A549 (cell line): ENCODE results near the gene SPEF1. TPM values are rescaled to one million over a fixed set of nuclear protein-coding genes. Genes with fewer than 3 reads are reported as not detected.
"Not testable (repeated sequence)": the region's sequence is repeated elsewhere in the genome, so short reads cannot be mapped to it uniquely, and the experiment has no call there.

Experiments
- ATAC-seq, 2 experiments: fragments of 200-7000 bp in 1 of 2; fragments of >200 bp in 1 of 2; cut with Nextera tagmentation in 1 of 2; cut with Tn5 transposase in 1 of 2; 3 replicates each; pipeline versions ENCODE4 v1.8.0 to v1.9.1; 2018 to 2020; ENCODE audit warnings: mild to moderate bottlenecking in 1 of 2, moderate library complexity in 1 of 2
- CTCF ChIA-PET: fragments of 300-600 bp; sonication (Branson Sonifier 250); formaldehyde crosslinking; extraction: SDS; loops from one replicate; lab custom pipeline; 2021; ENCODE audit warnings: antibody characterized with exemption, inconsistent platforms; lab: Yijun Ruan, JAX
- POLR2A ChIA-PET: fragments of 350-600 bp; formaldehyde crosslinking; extraction: SDS; loops from one replicate; lab custom pipeline; 2021; ENCODE audit warnings: antibody characterized with exemption, inconsistent platforms; lab: Yijun Ruan, JAX
- DNase-seq, 2 experiments: peaks; one replicate each; pipeline versions ENCODE4 v3.0.0 to v3.0.0-alpha.2; 2011 to 2016; ENCODE audit warnings: low read depth in 1 of 2, low spot score in 1 of 2
- FAIRE-seq: peaks from 2 replicates; lab custom pipeline; 2011; peaks lifted over from hg19 to GRCh38; lab: Jason Lieb, UNC
- H3K27ac ChIP-seq, 2 experiments: fragments of >200 bp; sonication (Bioruptor Twin); formaldehyde crosslinking; 3 replicates each; pipeline ENCODE4 v1.5.1; 2016 to 2017
- H3K4me1 ChIP-seq: fragments of >200 bp; sonication (Bioruptor Twin); formaldehyde crosslinking; 3 replicates; pipeline ENCODE4 v1.6.1; 2016
- H3K4me2 ChIP-seq: fragments of >200 bp; sonication (Bioruptor Twin); formaldehyde crosslinking; 3 replicates; pipeline ENCODE4 v1.6.1; 2016
- H3K4me3 ChIP-seq: fragments of >200 bp; sonication (Bioruptor Twin); formaldehyde crosslinking; 3 replicates; pipeline ENCODE4 v1.5.1; 2016
- H3K9me3 ChIP-seq: fragments of >200 bp; sonication (Bioruptor Twin); formaldehyde crosslinking; 3 replicates; pipeline ENCODE4 v1.6.1; 2016
- ATOH8 ChIP-seq: fragments of 250-450 bp; sonication (Bioruptor Pico); IDR thresholded peaks from 2 replicates; pipeline ENCODE4 v1.5.0; 2020; ENCODE audit warnings: low read depth, mild to moderate bottlenecking, moderate library complexity
- CBX8 ChIP-seq: fragments of 200-600 bp; sonication (generic); IDR thresholded peaks from 2 replicates; pipeline ENCODE4 v1.6.1; 2016
- CTCF ChIP-seq: fragments of >200 bp; sonication (Bioruptor Twin); formaldehyde crosslinking; IDR thresholded peaks from 3 replicates; pipeline ENCODE4 v1.5.1; 2016
- EHF ChIP-seq: fragments of 250-450 bp; sonication (Bioruptor Pico); IDR thresholded peaks from 2 replicates; pipeline ENCODE4 v1.5.0; 2020; ENCODE audit warnings: mild to moderate bottlenecking
- ELK1 ChIP-seq: fragments of 150-350 bp; IDR thresholded peaks from 2 replicates; pipeline ENCODE4 v1.6.1; 2014; ENCODE audit warnings: low read depth, mild to moderate bottlenecking, low read length
- ESRRA ChIP-seq: fragments of 150-350 bp; IDR thresholded peaks from 2 replicates; pipeline ENCODE4 v1.6.1; 2014; ENCODE audit warnings: mild to moderate bottlenecking, low read length, borderline replicate concordance
- FOSL2 ChIP-seq, 2 experiments: fragments of 450-650 bp in 1 of 2; fragments of >200 bp in 1 of 2; sonication (Bioruptor Twin) in 1 of 2; formaldehyde crosslinking; IDR thresholded peaks; 2 replicates each; pipeline versions ENCODE4 v1.5.0 to v1.6.1; 2016 to 2020; ENCODE audit warnings: mild to moderate bottlenecking in 1 of 2, moderate library complexity in 1 of 2
- HMGXB4 ChIP-seq: fragments of 250-450 bp; sonication (Bioruptor Pico); IDR thresholded peaks from 2 replicates; pipeline ENCODE4 v1.5.0; 2021; ENCODE audit warnings: mild to moderate bottlenecking, moderate library complexity, borderline replicate concordance
- HOXB5 ChIP-seq: fragments of 250-450 bp; sonication (Bioruptor Pico); IDR thresholded peaks from 2 replicates; pipeline ENCODE4 v1.5.0; 2020; ENCODE audit warnings: mild to moderate bottlenecking, moderate library complexity
- KDM1A ChIP-seq: fragments of 200-600 bp; sonication (generic); IDR thresholded peaks from 2 replicates; pipeline ENCODE4 v1.6.1; 2016; ENCODE audit warnings: low read depth, mild to moderate bottlenecking
- NR3C1 ChIP-seq: fragments of >200 bp; sonication (Bioruptor Twin); formaldehyde crosslinking; IDR thresholded peaks from 3 replicates; pipeline ENCODE4 v1.6.1; 2017
- POLR2A ChIP-seq: IDR thresholded peaks from 2 replicates; pipeline ENCODE4 v1.6.1; 2012; ENCODE audit warnings: mild to moderate bottlenecking, low read length
- REST ChIP-seq: fragments of 200-600 bp; sonication (generic); IDR thresholded peaks from 2 replicates; pipeline ENCODE4 v1.6.1; 2016; ENCODE audit warnings: antibody characterized with exemption, mild to moderate bottlenecking, moderate library complexity
- RNF2 ChIP-seq: fragments of 200-600 bp; sonication (generic); IDR thresholded peaks from 2 replicates; pipeline ENCODE4 v1.6.1; 2016; ENCODE audit warnings: low read depth, mild to moderate bottlenecking, antibody characterized with exemption, moderate library complexity, borderline replicate concordance
- SMC3 ChIP-seq: fragments of >200 bp; sonication (Bioruptor Twin); formaldehyde crosslinking; IDR thresholded peaks from 3 replicates; pipeline ENCODE4 v1.6.1; 2018; ENCODE audit warnings: inconsistent platforms
- ZC3H11A ChIP-seq: fragments of 450-650 bp; IDR thresholded peaks from 2 replicates; pipeline ENCODE4 v1.6.1; 2014; ENCODE audit warnings: antibody characterized with exemption, mild to moderate bottlenecking
- ZFP36 ChIP-seq: fragments of 450-650 bp; IDR thresholded peaks from 2 replicates; pipeline ENCODE4 v1.6.1; 2014; ENCODE audit warnings: borderline replicate concordance; ENCODE audit not compliant: partially characterized antibody
- WGBS: methylation state at CpG from one replicate; pipeline ENCODE4 v1.1.6; 2017; ENCODE audit errors: missing lambda C conversion rate; 5-methylcytosine and 5-hydroxymethylcytosine counted together
- polyA plus RNA-seq, 4 experiments: library from polyadenylated mRNA; depleted of rRNA in 3 of 4; stranded (reverse); fragments of >200 nt; fragmentation: RNase III in 1 of 4; extraction: RNeasy Plus Mini Kit Qiagen cat#74134 plus additional on column Dnase treatment in 1 of 4; gene quantifications; 2 replicates in 3 of 4; 3 replicates in 1 of 4; pipeline ENCODE4 v1.2.3, GENCODE V29; 2011 to 2017

SPEF1 gene
- polyA plus RNA-seq, 2 of the 4 experiments (the other 2 are of a cell fraction), result 0.41 to 1.3 TPM

- TF ChIP-seq ATOH8 (CRISPR knock-in tag), result no peak
Measured at GRCh38 chr20:3794701-3795420, 13.6 kb upstream of the SPEF1 start (continued).

GRCh38 chr20:3794168-3794567 is 12.9 kb upstream of the SPEF1 start:
- not testable (repeated sequence) for ATAC-seq, DNase-seq, H3K4me2 ChIP-seq, H3K4me3 ChIP-seq, FAIRE-seq, H3K9me3 ChIP-seq
- peak overlapping the region in 1 of 2 experiments; percentile 98; a peak in 2 of 6 replicates for H3K27ac ChIP-seq
- H3K4me1 ChIP-seq, result peaks cover 21% of the 10 kb centered on the region
- CTCF ChIA-PET, result interaction anchor here (1.0 to 3.3 kb wide), 2 partner anchors 7 to 39 kb away, joined by 3 to 29 read pairs; partner anchors contain the start of gene CENPB
- WGBS, result 100% methylated on average over 1 of the region's 3 CpGs
- POLR2A ChIA-PET, result interaction anchor here (1.1 kb wide), 1 partner anchor 18 kb away, joined by 4 read pairs; no protein-coding TSS in a partner anchor

GRCh38 chr20:3789201-3789600 is 8.0 kb upstream of the SPEF1 start:
- H3K4me1 ChIP-seq, result peaks cover 35% of the 10 kb centered on the region
- 91% methylated on average over 4 of the region's 4 CpGs for WGBS
- POLR2A ChIA-PET, result interaction anchor here (0.8 to 1.8 kb wide), 3 partner anchors 24 to 31 kb away, joined by 3 to 8 read pairs (median 6); partner anchors contain the start of gene AP5S1
- not testable (repeated sequence) for FAIRE-seq, H3K9me3 ChIP-seq, ATAC-seq, DNase-seq, H3K4me3 ChIP-seq
- CTCF ChIA-PET, result interaction anchor here (0.5 to 56.5 kb wide), 6 partner anchors 11 to 1356 kb away, joined by 3 to 1634 read pairs (median 5); partner anchors contain the start of genes ADISSP and HSPA12B
- peak overlapping the region; percentile 41 for H3K4me2 ChIP-seq
- H3K27ac ChIP-seq, result peak overlapping the region; percentile 22 to 96; a peak in 5 of 6 replicates

GRCh38 chr20:3788685-3789155 is 7.5 kb upstream of the SPEF1 start:
- ChIA-PET POLR2A (interaction anchor here (1.0 to 1.8 kb wide), 3 partner anchors 28 to 32 kb away, joined by 3 to 8 read pairs (median 6); partner anchors contain the start of gene AP5S1), CTCF (interaction anchor here (0.8 to 56.5 kb wide), 7 partner anchors 10 to 297 kb away, joined by 3 to 1634 read pairs (median 7); partner anchors contain the start of genes ADISSP and HSPA12B)
- peak in 1 of 2 experiments; percentile 63 for DNase-seq
- peaks cover 40% of the 10 kb centered on the region for H3K4me1 ChIP-seq
- no peaks in the 10 kb centered on the region for H3K9me3 ChIP-seq
- H3K4me2 ChIP-seq, result peak overlapping the region; percentile 41
- 20% methylated on average over 4 of the region's 4 CpGs for WGBS
- FAIRE-seq, result peak; percentile 63
- TF ChIP-seq REST (no peak), HMGXB4 (CRISPR knock-in tag) (no peak), EHF (CRISPR knock-in tag) (no peak), NR3C1 (no peak), CBX8 (no peak), HOXB5 (CRISPR knock-in tag) (no peak), POLR2A (no peak), ZFP36 (no peak), RNF2 (no peak), SMC3 (no peak), ELK1 (no peak), ZC3H11A (no peak), CTCF (no peak), FOSL2 (IDR thresholded peaks at IDR 0.05) (no peak), FOSL2 (CRISPR knock-in tag; IDR thresholded peaks at IDR 0.05) (no peak), ESRRA (no peak), KDM1A (no peak)
- peak overlapping the region; percentile 88 to 96 for H3K27ac ChIP-seq
- H3K4me3 ChIP-seq, result no peak overlapping the region
- ATAC-seq, result peak in 1 of 2 experiments; percentile 55; a peak in 3 of 6 replicates
